Heart right ventricle (tissue), 16 donors: ENCODE measurements around the gene NEDD8. TPM values are rescaled to one million over a fixed set of nuclear protein-coding genes. Genes with fewer than 3 reads are reported as not detected.

Experiments
- ATAC-seq, 8 donors: fragments of 200-7000 bp; cut with Tn5 transposase; one replicate each; pipeline ENCODE4 v1.9.1; 2020; ENCODE audit warnings: mild to moderate bottlenecking in 8 of 8, moderate library complexity in 8 of 8, moderate number of reproducible peaks in 1 of 8
- DNase-seq, 2 donors: peaks; one replicate each; pipeline ENCODE4 v3.0.0-alpha.2; 2020
- H3K27ac ChIP-seq, 10 donors: fragments of 200-600 bp; sonication (generic) in 2 of 10; one replicate each; pipeline versions ENCODE4 v1.5.0 to v1.8.0; 2020 to 2022; ENCODE audit warnings: mild to moderate bottlenecking in 3 of 10
- H3K27me3 ChIP-seq, 7 donors: fragments of 200-600 bp; one replicate each; pipeline ENCODE4 v1.8.0; 2021 to 2022; ENCODE audit warnings: mild to moderate bottlenecking in 2 of 7
- H3K36me3 ChIP-seq, 9 donors: fragments of 200-600 bp; sonication (generic) in 1 of 9; one replicate each; pipeline versions ENCODE4 v1.5.0 to v1.8.0; 2020 to 2022; ENCODE audit warnings: mild to moderate bottlenecking in 2 of 9
- H3K4me1 ChIP-seq, 9 donors: fragments of 200-600 bp; sonication (generic) in 1 of 9; one replicate each; pipeline versions ENCODE4 v1.5.0 to v1.8.0; 2020 to 2022; ENCODE audit warnings: mild to moderate bottlenecking in 4 of 9
- H3K4me3 ChIP-seq, 10 donors: fragments of 200-600 bp; sonication (generic) in 2 of 10; one replicate each; pipeline versions ENCODE4 v1.5.0 to v1.8.0; 2020 to 2022; ENCODE audit warnings: mild to moderate bottlenecking in 7 of 10, moderate library complexity in 2 of 10
- H3K9me3 ChIP-seq, 11 donors: fragments of 200-600 bp in 10 of 11; sonication (generic) in 2 of 11; one replicate each; pipeline versions ENCODE4 v1.5.0 to v1.8.0; 2013 to 2022; ENCODE audit warnings: mild to moderate bottlenecking in 2 of 11, control low read depth in 1 of 11, moderate library complexity in 1 of 11
- WGBS, 2 donors: extraction: QIAGEN DNeasy Blood & Tissue Kit; methylation state at CpG; one replicate each; pipeline ENCODE4 v1.1.7; 2013; ENCODE audit warnings: inconsistent platforms in 1 of 2; 5-methylcytosine and 5-hydroxymethylcytosine counted together
- intact Hi-C, 10 donors: fragments of 100-400 bp; cut with DNase I; formaldehyde crosslinking; loops; one replicate each; pipeline versions ENCODE4 v1.11.1 to v1.14.2; 2022
- polyA plus RNA-seq, 2 donors: library from polyadenylated mRNA; stranded (reverse); fragments of 200-250 nt; gene quantifications; one replicate each; pipeline ENCODE4 v1.2.3, GENCODE V29; 2013
- total RNA-seq, 10 donors: library from RNA; stranded (reverse); fragmentation: NEBNext Ultra II Directional in 3 of 10; extraction: Animal tissue kit (Norgen Biotek cat#: 25700) in 3 of 10; gene quantifications; one replicate each; pipeline versions ENCODE4 v1.2.1 to v1.2.4, GENCODE V29; 2021 to 2023
- TF ChIP-seq, protein P1 (sequence below), 9 donors: fragments of 200-600 bp; sonication (generic) in 2 of 9; IDR thresholded peaks; one replicate each; pipeline versions ENCODE4 v1.5.0 to v1.8.0; 2021 to 2022; ENCODE audit warnings: antibody characterized with exemption in 9 of 9, mild to moderate bottlenecking in 5 of 9, moderate library complexity in 1 of 9
- donor health status: Arrhythmogenic right ventricular cardiomyopathy.
- donor health status: ischemic (EF 13 %, LVEDD 7.1; RV severe dilation, severe dysfunction).
- donor health status: healthy with polysubstance abuse.
- donor health status: DM: no; HTN: yes; CAD: no.
- donor health status: DM: no; HTN: no; CAD: no.
- donor health status: ischemic (EF 25% LVEDD 6.9; RV normal size, moderate dysfunction).
- donor health status: ischemic (EF 25% LVEDD 5.7; RV mildly dilated, moderate dysfunction).
- donor health status: healthy.
- donor health status: DM: yes; HTN: yes; CAD: no.
- donor health status: Ischemic cardiomyopathy.
- donor health status: ischemic (EF 35%, LVEDD 5.7; RV mildly dilated, moderate dysfunction).
- donor health status: nonischemic (EF 11% LVEDD 7.7; RV severe dilation, severe dysfunction).
- donor health status: DM: yes; HTN: yes; CAD: no.
- donor health status: PGD.
- donor health status: ischemic (EF 29% LVEDD 5.4; RV normal size, mild dysfunction).
- donor health status: nonischemic (EF 23%, LVEDD 6.1; RV moderate dilation, normal function).

The NEDD8 gene
- total and polyA plus RNA-seq, 12 donors: 154 to 325 (median 199) TPM

DNA sequence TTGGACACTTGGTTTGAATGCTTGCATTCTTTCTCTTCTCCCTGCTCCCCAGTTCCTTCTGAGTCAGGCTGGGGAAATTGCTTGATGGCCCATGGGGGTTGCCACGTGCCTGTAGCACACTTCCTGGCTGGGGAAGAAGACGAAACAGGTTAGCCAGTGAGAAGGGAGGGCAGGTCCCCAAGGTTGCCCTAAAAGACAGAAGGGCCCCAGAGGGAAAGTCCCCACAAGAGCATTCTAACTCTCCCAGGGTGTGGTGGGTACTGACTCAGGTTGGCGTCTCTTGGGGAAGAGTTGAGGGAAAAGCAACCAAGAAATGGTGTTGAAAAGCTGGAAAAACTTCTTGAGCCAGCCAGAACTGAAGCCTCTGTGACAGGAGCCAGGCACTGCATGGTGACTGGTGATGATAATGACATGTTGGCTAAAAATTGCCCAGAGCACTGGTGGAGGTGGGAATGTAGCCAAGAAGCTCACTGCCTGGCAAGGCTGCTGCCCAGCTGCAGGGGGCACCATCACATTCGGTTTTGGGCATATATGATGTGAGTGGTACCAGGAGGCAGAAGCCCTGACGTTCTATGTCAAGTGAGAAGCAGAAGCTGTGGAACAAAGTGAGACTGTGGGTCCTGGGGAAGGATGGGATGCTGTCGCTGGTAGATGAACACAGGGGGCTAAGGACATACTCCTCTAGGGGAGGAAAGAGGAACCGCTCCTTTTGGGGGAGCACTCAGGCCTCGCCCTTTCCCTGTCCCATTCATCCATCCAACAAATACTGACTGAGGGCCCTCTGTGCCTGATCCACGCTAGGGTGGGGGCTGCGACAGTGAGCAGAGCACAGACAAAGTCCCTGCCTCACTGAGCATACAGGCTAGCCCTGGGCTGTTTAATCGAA lies 47.4 kb upstream of the NEDD8 start:
- intact Hi-C loops: no loop called here
- DNase-seq: peak; percentile 40 to 68

DNA sequence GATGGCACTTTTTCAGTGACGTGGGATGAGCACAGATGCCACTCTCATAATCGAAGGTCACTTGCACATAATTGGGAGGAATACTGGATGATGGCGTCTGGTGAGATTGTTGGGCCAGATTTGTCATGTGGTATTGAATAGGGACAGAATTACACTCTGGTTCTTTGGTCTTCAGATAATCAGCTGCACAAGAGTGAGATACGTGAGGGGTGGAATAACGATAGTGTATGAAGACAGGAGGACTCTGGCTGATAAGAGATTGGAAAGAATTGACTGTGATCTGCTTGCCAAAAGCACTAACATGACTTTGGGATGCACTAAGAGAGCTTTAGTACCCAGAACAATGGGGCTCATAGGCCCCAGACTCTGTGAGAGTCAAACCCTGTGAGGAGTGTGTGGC lies 46.3 kb upstream of the NEDD8 start:
- ATAC-seq: no peak
- H3K27me3 ChIP-seq: no peaks in the 10 kb centered on the region
- no peak overlapping the region for H3K4me3 ChIP-seq
- peak overlapping the region in 2 of 10 donors; percentile 55 to 72 for H3K27ac ChIP-seq
- H3K36me3 ChIP-seq: no peaks in the 10 kb centered on the region
- no peak for DNase-seq
- intact Hi-C loops: no loop called here
- H3K4me1 ChIP-seq: peaks cover 0 to 94% (median 15%) of the 10 kb centered on the region in 9 donors
- TF ChIP-seq, protein P1, sequence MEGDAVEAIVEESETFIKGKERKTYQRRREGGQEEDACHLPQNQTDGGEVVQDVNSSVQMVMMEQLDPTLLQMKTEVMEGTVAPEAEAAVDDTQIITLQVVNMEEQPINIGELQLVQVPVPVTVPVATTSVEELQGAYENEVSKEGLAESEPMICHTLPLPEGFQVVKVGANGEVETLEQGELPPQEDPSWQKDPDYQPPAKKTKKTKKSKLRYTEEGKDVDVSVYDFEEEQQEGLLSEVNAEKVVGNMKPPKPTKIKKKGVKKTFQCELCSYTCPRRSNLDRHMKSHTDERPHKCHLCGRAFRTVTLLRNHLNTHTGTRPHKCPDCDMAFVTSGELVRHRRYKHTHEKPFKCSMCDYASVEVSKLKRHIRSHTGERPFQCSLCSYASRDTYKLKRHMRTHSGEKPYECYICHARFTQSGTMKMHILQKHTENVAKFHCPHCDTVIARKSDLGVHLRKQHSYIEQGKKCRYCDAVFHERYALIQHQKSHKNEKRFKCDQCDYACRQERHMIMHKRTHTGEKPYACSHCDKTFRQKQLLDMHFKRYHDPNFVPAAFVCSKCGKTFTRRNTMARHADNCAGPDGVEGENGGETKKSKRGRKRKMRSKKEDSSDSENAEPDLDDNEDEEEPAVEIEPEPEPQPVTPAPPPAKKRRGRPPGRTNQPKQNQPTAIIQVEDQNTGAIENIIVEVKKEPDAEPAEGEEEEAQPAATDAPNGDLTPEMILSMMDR (IDR thresholded peaks at IDR 0.05): no peak
- whole genome bisulfite sequencing, 2 donors: 62% methylated on average over 5 of the region's 5 CpGs
- H3K9me3 ChIP-seq: no peaks in the 10 kb centered on the region

More for the DNA sequence above, 47.4 kb upstream of the NEDD8 start:
- H3K9me3 ChIP-seq: no peaks in the 10 kb centered on the region
- H3K27ac ChIP-seq: peak overlapping the region in 8 of 10 donors; percentile 4 to 77 (median 64)
- no peaks in the 10 kb centered on the region for H3K36me3 ChIP-seq
- peak; percentile 55 to 90 (median 82) for ATAC-seq
- TF ChIP-seq, protein P1 (IDR thresholded peaks at IDR 0.05): peak in 8 of 9 donors; percentile 10 to 64 (median 48)
- 60 to 67% methylated on average over 11 of the region's 11 CpGs for WGBS, 2 donors
- no peak overlapping the region for H3K4me3 ChIP-seq
- no peaks in the 10 kb centered on the region for H3K27me3 ChIP-seq
- peaks cover 0 to 83% (median 15%) of the 10 kb centered on the region in 9 donors for H3K4me1 ChIP-seq

GRCh38 chr14:24277606-24278321 lies 45.6 kb upstream of the NEDD8 start:
- H3K9me3 ChIP-seq: no peaks in the 10 kb centered on the region
- H3K4me3 ChIP-seq: no peak overlapping the region
- peak overlapping the region in 2 of 10 donors; percentile 31 to 72 for H3K27ac ChIP-seq
- intact Hi-C loops: no loop called here
- ATAC-seq (peak in 4 of 8 donors; percentile 5 to 46 (median 30)), DNase-seq (no peak)
- no peaks in the 10 kb centered on the region for H3K36me3 ChIP-seq
- H3K27me3 ChIP-seq: no peaks in the 10 kb centered on the region
- WGBS, 2 donors: 76 to 84% methylated on average over 11 of the region's 11 CpGs
- H3K4me1 ChIP-seq: peaks cover 0 to 100% (median 15%) of the 10 kb centered on the region in 9 donors
- TF ChIP-seq, protein P1 (IDR thresholded peaks at IDR 0.05): no peak

GRCh38 chr14:24277071-24277470 lies 44.9 kb upstream of the NEDD8 start:
- ATAC-seq (no peak), DNase-seq (no peak)
- 91% methylated on average over 6 of the region's 6 CpGs for WGBS, 2 donors
- Histone ChIP-seq H3K36me3 (no peaks in the 10 kb centered on the region), H3K9me3 (no peaks in the 10 kb centered on the region), H3K4me3 (no peak overlapping the region), H3K4me1 (peaks cover 0 to 100% (median 15%) of the 10 kb centered on the region in 9 donors), H3K27me3 (no peaks in the 10 kb centered on the region), H3K27ac (peak overlapping the region in 1 of 10 donors; percentile 72)
- TF ChIP-seq, protein P1 (IDR thresholded peaks at IDR 0.05): no peak
- intact Hi-C loops: no loop called here
